Fibroblast of mammary gland (primary cell): Measurements from ENCODE around the gene OTOP3.

ENCODE experiments used
- DNase-seq: peaks from one replicate; pipeline ENCODE4 v3.0.0-alpha.2; 2010; ENCODE audit warnings: low read depth
- H3K4me3 ChIP-seq: 2 replicates; pipeline ENCODE4 v1.5.1; 2011; ENCODE audit warnings: low read depth, mild to moderate bottlenecking, low read length, moderate library complexity; ENCODE audit not compliant: control insufficient read depth
- CTCF ChIP-seq: conservative IDR thresholded peaks from 2 replicates; pipeline ENCODE4 v1.5.1; 2011; ENCODE audit warnings: low read depth, low read length, inconsistent platforms; ENCODE audit not compliant: control insufficient read depth, insufficient read depth

OTOP3 gene

GRCh38 chr17:74943808-74944522 lies 8.3 kb downstream of the OTOP3 start:
- no peak overlapping the region for H3K4me3 ChIP-seq
- no peak for TF ChIP-seq CTCF

GRCh38 chr17:74945543-74945942 lies 9.8 kb downstream of the OTOP3 start:
- H3K4me3 ChIP-seq, result no peak overlapping the region
- no peak for DNase-seq
- TF ChIP-seq CTCF, result no peak

More at GRCh38 chr17:74943808-74944522, 8.3 kb downstream of the OTOP3 start:
- DNase-seq, result no peak

- TF ChIP-seq CTCF, result no peak
- no peak for DNase-seq
- no peak overlapping the region for H3K4me3 ChIP-seq
These were observed 10.9 kb downstream of the OTOP3 start for GRCh38 chr17:74946641-74947040.

- TF ChIP-seq CTCF, result no peak
These were observed 11.5 kb downstream of the OTOP3 start for GRCh38 chr17:74947041-74947754.

GRCh38 chr17:74949455-74950115 lies 13.9 kb downstream of the OTOP3 start:
- TF ChIP-seq CTCF, result no peak
- no peak overlapping the region for H3K4me3 ChIP-seq

More at GRCh38 chr17:74947041-74947754, 11.5 kb downstream of the OTOP3 start:
- no peak for DNase-seq
- H3K4me3 ChIP-seq, result no peak overlapping the region

GRCh38 chr17:74950207-74950606 lies 14.5 kb downstream of the OTOP3 start:
- no peak for DNase-seq
- TF ChIP-seq CTCF, result no peak
- H3K4me3 ChIP-seq, result no peak overlapping the region

More at GRCh38 chr17:74949455-74950115, 13.9 kb downstream of the OTOP3 start:
- no peak for DNase-seq
